HepG2 (cell line): ENCODE results near the gene ISG20L2. TPM values are rescaled to one million over a fixed set of nuclear protein-coding genes. Genes with fewer than 3 reads are reported as not detected.

ENCODE experiments used
- EZH2 ChIP-seq: conservative IDR thresholded peaks from 2 replicates; pipeline ENCODE4 v1.6.1; 2012; ENCODE audit warnings: mild to moderate bottlenecking, low read depth, low read length, moderate library complexity
- HMGA1 ChIP-seq: sonication (generic); formaldehyde crosslinking; conservative IDR thresholded peaks from 2 replicates; pipeline ENCODE4 v1.4.0; 2020; ENCODE audit warnings: missing genetic modification reagents
- HOXA3 ChIP-seq: sonication (generic); formaldehyde crosslinking; IDR thresholded peaks from 2 replicates; pipeline ENCODE4 v1.5.0; 2020; ENCODE audit warnings: missing genetic modification reagents
- KDM2A ChIP-seq: sonication (generic); formaldehyde crosslinking; IDR thresholded peaks from 2 replicates; pipeline ENCODE4 v1.4.0; 2020; ENCODE audit warnings: low read depth, missing genetic modification reagents, borderline replicate concordance
- MAZ ChIP-seq, 2 experiments: sonication (generic) in 1 of 2; formaldehyde crosslinking in 1 of 2; IDR thresholded peaks; 2 replicates each; pipeline versions ENCODE4 v1.5.0 to v1.6.1; 2012 to 2020; ENCODE audit warnings: low read depth in 2 of 2, mild to moderate bottlenecking in 2 of 2, borderline replicate concordance in 1 of 2, improper control_type of control experiment in 1 of 2, low read length in 1 of 2, missing genetic modification reagents in 1 of 2, moderate library complexity in 1 of 2
- MIER2 ChIP-seq: IDR thresholded peaks from 2 replicates; pipeline ENCODE4 v1.6.1; 2016; ENCODE audit warnings: missing biosample characterization, missing genetic modification reagents
- MIER3 ChIP-seq: IDR thresholded peaks from 2 replicates; pipeline ENCODE4 v1.6.1; 2016; ENCODE audit warnings: missing compliant biosample characterization, borderline replicate concordance
- RAD21 ChIP-seq: fragments of 450-650 bp; formaldehyde crosslinking; IDR thresholded peaks from 2 replicates; pipeline ENCODE4 v1.5.0; 2020; ENCODE audit warnings: mild to moderate bottlenecking
- SRSF1 ChIP-seq: fragments of 200-400 bp; formaldehyde crosslinking; optimal IDR thresholded peaks from 2 replicates; pipeline ENCODE3; 2017; ENCODE audit warnings: mild to moderate bottlenecking, low read depth, low read length, moderate library complexity
- TEAD3 ChIP-seq: optimal IDR thresholded peaks from 2 replicates; pipeline ENCODE3; 2016; ENCODE audit warnings: borderline replicate concordance
- U2AF1 ChIP-seq: fragments of 200-400 bp; formaldehyde crosslinking; optimal IDR thresholded peaks from 2 replicates; pipeline ENCODE3; 2017; ENCODE audit warnings: mild to moderate bottlenecking, low read depth, low read length
- ZNF143 ChIP-seq: sonication (generic); formaldehyde crosslinking; IDR thresholded peaks from 2 replicates; pipeline ENCODE4 v1.4.0; 2020; ENCODE audit warnings: missing genetic modification reagents
- ZNF274 ChIP-seq: sonication (generic); formaldehyde crosslinking; IDR thresholded peaks from 2 replicates; pipeline ENCODE4 v1.5.1; 2020; ENCODE audit warnings: mild to moderate bottlenecking, missing genetic modification reagents
- ZNF296 ChIP-seq: sonication (generic); formaldehyde crosslinking; conservative IDR thresholded peaks from 2 replicates; pipeline ENCODE4 v1.5.0; 2020; ENCODE audit warnings: mild to moderate bottlenecking, missing genetic modification reagents
- ZNF30 ChIP-seq: sonication (generic); formaldehyde crosslinking; IDR thresholded peaks from 2 replicates; pipeline ENCODE4 v1.5.0; 2020; ENCODE audit warnings: mild to moderate bottlenecking, missing genetic modification reagents
- ZNF329 ChIP-seq: sonication (generic); formaldehyde crosslinking; IDR thresholded peaks from 2 replicates; pipeline ENCODE4 v1.9.0; 2021; ENCODE audit warnings: low read depth, mild to moderate bottlenecking, missing genetic modification reagents
- ZNF331 ChIP-seq: sonication (generic); formaldehyde crosslinking; IDR thresholded peaks from 2 replicates; pipeline ENCODE4 v1.4.0; 2020; ENCODE audit warnings: missing genetic modification reagents
- ZNF468 ChIP-seq: sonication (generic); formaldehyde crosslinking; IDR thresholded peaks from 2 replicates; pipeline ENCODE4 v1.8.0; 2022; ENCODE audit warnings: mild to moderate bottlenecking, moderate library complexity, missing genetic modification reagents
- ZNF883 ChIP-seq: sonication (generic); formaldehyde crosslinking; IDR thresholded peaks from 2 replicates; pipeline ENCODE4 v1.5.1; 2020; ENCODE audit warnings: mild to moderate bottlenecking, missing genetic modification reagents; ENCODE audit errors: not compliant biosample characterization
- polyA plus RNA-seq, 8 experiments: library from polyadenylated mRNA; depleted of rRNA in 3 of 8; stranded (reverse) in 7 of 8; unstranded in 1 of 8; fragments of >200 nt; fragmentation: Illumina TruSeq in 4 of 8; extraction: Trizol in 4 of 8; gene quantifications; 2 replicates each; pipeline versions ENCODE4 v1.2.1 to v1.2.3, GENCODE V29; 2011 to 2016; ENCODE audit warnings: low read depth in 4 of 8, missing spikeins in 1 of 8, mixed read lengths in 1 of 8; ENCODE audit not compliant: insufficient read depth in 1 of 8
- total RNA-seq, 5 experiments: library from RNA; depleted of rRNA; stranded (reverse); fragments of >200 nt; fragmentation: Illumina TruSeq; extraction: Trizol; gene quantifications; 2 replicates each; pipeline ENCODE4 v1.2.3, GENCODE V29; 2016; ENCODE audit warnings: low read depth in 1 of 5
- TF ChIP-seq, protein P1 (sequence below): sonication (generic); formaldehyde crosslinking; IDR thresholded peaks from 2 replicates; pipeline ENCODE4 v1.4.0; 2020; ENCODE audit warnings: missing genetic modification reagents
- TF ChIP-seq, protein P2 (sequence below), 2 experiments: sonication (generic) in 1 of 2; formaldehyde crosslinking in 1 of 2; IDR thresholded peaks; 2 replicates each; pipeline versions ENCODE4 v1.4.0 to v1.6.1; 2018 to 2020; ENCODE audit warnings: missing genetic modification reagents in 2 of 2, borderline replicate concordance in 1 of 2, low read depth in 1 of 2, mild to moderate bottlenecking in 1 of 2, missing biosample characterization in 1 of 2
- TF ChIP-seq, protein P3 (sequence below): sonication (generic); formaldehyde crosslinking; IDR thresholded peaks from 2 replicates; pipeline ENCODE4 v1.5.1; 2020; ENCODE audit warnings: missing genetic modification reagents, mild to moderate bottlenecking, borderline replicate concordance

Gene ISG20L2
- total and polyA plus RNA-seq, 2 of the 13 experiments (the other 11 are each of a cell fraction or from before 2014, with no cell fraction given), result 19.8 to 21.3 TPM

DNA sequence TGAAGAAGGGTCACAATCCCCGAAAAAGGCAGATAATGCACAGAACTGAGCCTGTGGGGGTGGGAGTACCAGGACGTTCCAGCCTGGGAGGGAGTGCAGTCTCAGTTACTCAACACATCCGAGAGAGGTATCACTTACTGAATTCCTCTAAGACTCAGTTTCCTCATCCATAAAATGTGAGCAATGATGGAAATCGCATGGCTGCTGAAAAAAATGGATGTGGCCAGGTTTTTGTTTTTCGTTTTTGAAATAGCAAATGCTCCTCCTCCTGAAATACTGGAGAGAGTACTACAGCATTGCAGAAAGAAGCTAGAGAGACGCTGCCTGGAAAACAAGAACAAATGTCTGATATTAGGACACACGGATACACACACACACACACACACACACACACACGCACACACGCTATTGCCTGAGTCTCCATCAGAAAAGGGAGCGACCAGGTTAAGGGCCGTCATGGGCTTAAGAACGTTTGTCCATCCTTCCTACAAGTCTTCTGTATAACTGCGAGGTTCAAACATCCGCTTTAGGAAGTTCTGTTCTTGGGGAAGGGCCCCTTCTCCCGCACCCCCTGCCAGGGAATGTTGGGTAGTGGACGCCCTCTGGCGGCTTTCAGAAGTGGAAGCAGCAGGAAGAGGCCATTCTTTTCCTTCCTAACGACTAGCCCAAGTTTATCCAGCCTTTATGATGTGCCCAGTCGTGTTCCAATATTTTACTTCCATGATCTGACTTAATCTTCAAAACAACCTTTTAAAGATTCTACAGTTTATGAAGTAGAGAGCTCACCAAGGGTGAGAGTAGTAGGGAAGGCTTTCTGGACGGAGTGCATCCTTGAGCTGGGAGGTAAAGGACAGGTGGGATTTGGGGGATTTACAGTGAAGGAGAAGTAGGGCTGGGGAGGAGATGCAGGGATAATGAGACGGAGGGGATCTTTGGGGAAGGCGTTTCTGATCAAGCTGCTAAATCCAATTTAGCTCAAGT is 50.7 kb downstream of the ISG20L2 start (continued):
- TF ChIP-seq, protein P1, sequence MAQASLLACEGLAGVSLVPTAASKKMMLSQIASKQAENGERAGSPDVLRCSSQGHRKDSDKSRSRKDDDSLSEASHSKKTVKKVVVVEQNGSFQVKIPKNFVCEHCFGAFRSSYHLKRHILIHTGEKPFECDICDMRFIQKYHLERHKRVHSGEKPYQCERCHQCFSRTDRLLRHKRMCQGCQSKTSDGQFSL (CRISPR knock-in tag), result 0 out of 2 replicates have a peak, but pooled peaks have one; percentile 52
- TF ChIP-seq HOXA3 (peak; percentile 28; the same call in 1 of the 2 replicates), U2AF1 (no peak), HMGA1 (CRISPR knock-in tag) (no peak), ZNF274 (no peak), MIER2 (CRISPR knock-in tag) (no peak), ZNF30 (CRISPR knock-in tag) (no peak), ZNF329 (CRISPR knock-in tag) (no peak), TEAD3 (CRISPR knock-in tag) (peak; percentile 74), ZNF468 (CRISPR knock-in tag) (no peak), RAD21 (CRISPR knock-in tag) (peak; percentile 92), ZNF883 (CRISPR knock-in tag) (no peak), KDM2A (CRISPR knock-in tag) (peak; percentile 43; the same call in 1 of the 2 replicates), ZNF296 (CRISPR knock-in tag) (no peak), EZH2 (peak; percentile 79), ZNF143 (0 out of 2 replicates have a peak, but pooled peaks have one; percentile 39), MIER3 (CRISPR knock-in tag) (0 out of 2 replicates have a peak, but pooled peaks have one; percentile 36), MAZ (IDR thresholded peaks at IDR 0.05; ENCODE audit: borderline replicate concordance, low read depth, low read length) (peak; percentile 37; the same call in 1 of the 2 replicates), MAZ (CRISPR knock-in tag; IDR thresholded peaks at IDR 0.05; ENCODE audit: low read depth) (0 out of 2 replicates have a peak, but pooled peaks have one; percentile 36), ZNF331 (CRISPR knock-in tag) (0 out of 2 replicates have a peak, but pooled peaks have one; percentile 15), SRSF1 (no peak)
- TF ChIP-seq, protein P2, sequence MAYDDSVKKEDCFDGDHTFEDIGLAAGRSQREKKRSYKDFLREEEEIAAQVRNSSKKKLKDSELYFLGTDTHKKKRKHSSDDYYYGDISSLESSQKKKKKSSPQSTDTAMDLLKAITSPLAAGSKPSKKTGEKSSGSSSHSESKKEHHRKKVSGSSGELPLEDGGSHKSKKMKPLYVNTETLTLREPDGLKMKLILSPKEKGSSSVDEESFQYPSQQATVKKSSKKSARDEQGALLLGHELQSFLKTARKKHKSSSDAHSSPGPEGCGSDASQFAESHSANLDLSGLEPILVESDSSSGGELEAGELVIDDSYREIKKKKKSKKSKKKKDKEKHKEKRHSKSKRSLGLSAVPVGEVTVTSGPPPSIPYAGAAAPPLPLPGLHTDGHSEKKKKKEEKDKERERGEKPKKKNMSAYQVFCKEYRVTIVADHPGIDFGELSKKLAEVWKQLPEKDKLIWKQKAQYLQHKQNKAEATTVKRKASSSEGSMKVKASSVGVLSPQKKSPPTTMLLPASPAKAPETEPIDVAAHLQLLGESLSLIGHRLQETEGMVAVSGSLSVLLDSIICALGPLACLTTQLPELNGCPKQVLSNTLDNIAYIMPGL (CRISPR knock-in tag; IDR thresholded peaks at IDR 0.05; ENCODE audit: borderline replicate concordance in 1 of 2, low read depth in 1 of 2), result peak; percentile 67 to 71; a peak in 3 of 4 replicates
- TF ChIP-seq, protein P3, sequence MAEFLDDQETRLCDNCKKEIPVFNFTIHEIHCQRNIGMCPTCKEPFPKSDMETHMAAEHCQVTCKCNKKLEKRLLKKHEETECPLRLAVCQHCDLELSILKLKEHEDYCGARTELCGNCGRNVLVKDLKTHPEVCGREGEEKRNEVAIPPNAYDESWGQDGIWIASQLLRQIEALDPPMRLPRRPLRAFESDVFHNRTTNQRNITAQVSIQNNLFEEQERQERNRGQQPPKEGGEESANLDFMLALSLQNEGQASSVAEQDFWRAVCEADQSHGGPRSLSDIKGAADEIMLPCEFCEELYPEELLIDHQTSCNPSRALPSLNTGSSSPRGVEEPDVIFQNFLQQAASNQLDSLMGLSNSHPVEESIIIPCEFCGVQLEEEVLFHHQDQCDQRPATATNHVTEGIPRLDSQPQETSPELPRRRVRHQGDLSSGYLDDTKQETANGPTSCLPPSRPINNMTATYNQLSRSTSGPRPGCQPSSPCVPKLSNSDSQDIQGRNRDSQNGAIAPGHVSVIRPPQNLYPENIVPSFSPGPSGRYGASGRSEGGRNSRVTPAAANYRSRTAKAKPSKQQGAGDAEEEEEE (CRISPR knock-in tag), result 0 out of 2 replicates have a peak, but pooled peaks have one; percentile 40
